ENCODE results near the gene PRKAA1.

DNA sequence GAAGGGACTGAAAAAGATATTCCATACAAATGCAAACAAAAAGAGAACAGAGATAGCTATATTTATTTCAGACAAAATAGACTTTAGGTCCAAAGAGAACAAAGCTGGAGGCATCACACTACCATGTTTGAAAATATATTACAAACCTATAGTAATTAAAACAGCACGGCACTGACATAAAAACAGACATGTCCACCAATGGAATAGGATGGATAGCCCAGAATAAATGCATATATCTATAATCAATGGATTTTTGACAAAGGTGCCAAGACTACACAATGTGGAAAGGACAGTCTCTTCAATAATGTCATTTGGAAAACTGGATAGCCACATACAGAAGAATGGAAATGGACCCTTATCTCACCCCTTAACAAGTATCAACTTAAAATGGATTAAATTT lies 10.2 kb downstream of the PRKAA1 start:
- TF ChIP-seq CTCF (IDR thresholded peaks at IDR 0.05; ENCODE audit: borderline replicate concordance, extremely low read depth, low read length, poor library complexity, severe bottlenecking) (no peak), EZH2 (IDR thresholded peaks at IDR 0.05; ENCODE audit: borderline replicate concordance, low read depth, low read length, severe bottlenecking) (no peak)
